HG03103 (cell line): ENCODE measurements around the gene LRBA.

Source experiments
- ATAC-seq: cut with Tn5 transposase; IDR thresholded peaks from one replicate; pipeline ENCODE4 v1.9.1; 2021; ENCODE audit warnings: low read depth; ENCODE audit not compliant: unreplicated experiment

Gene LRBA

GRCh38 chr4:150238591-150238990 is 776.5 kb downstream of the LRBA start:
- no peak for ATAC-seq

GRCh38 chr4:150237110-150237872 is 777.8 kb downstream of the LRBA start:
- no peak for ATAC-seq

- no peak for ATAC-seq
Observed at GRCh38 chr4:150236626-150237025, 778.5 kb downstream of the LRBA start.

GRCh38 chr4:150235808-150236271 is 779.2 kb downstream of the LRBA start:
- ATAC-seq = no peak

GRCh38 chr4:150235317-150235716 is 779.8 kb downstream of the LRBA start:
- ATAC-seq = no peak

- ATAC-seq = no peak
Observed at GRCh38 chr4:150234246-150234645, 780.8 kb downstream of the LRBA start.

- ATAC-seq = no peak
Observed at GRCh38 chr4:150232029-150232428, 783.1 kb downstream of the LRBA start.

GRCh38 chr4:150231107-150231770 is 783.8 kb downstream of the LRBA start:
- ATAC-seq = no peak

GRCh38 chr4:150230561-150230960 is 784.5 kb downstream of the LRBA start:
- no peak for ATAC-seq

GRCh38 chr4:150229520-150229919 is 785.6 kb downstream of the LRBA start:
- ATAC-seq = no peak

GRCh38 chr4:150224896-150225591 is 790.0 kb downstream of the LRBA start:
- ATAC-seq = no peak

GRCh38 chr4:150219841-150220240 is 795.2 kb downstream of the LRBA start:
- ATAC-seq = no peak

GRCh38 chr4:150218447-150218846 is 796.6 kb downstream of the LRBA start:
- no peak for ATAC-seq

- ATAC-seq = no peak
Observed at GRCh38 chr4:150217808-150218207, 797.3 kb downstream of the LRBA start.

GRCh38 chr4:150217192-150217591 is 797.9 kb downstream of the LRBA start:
- ATAC-seq = no peak

GRCh38 chr4:150216726-150217125 is 798.4 kb downstream of the LRBA start:
- no peak for ATAC-seq

- no peak for ATAC-seq
Observed at GRCh38 chr4:150215601-150216000, 799.5 kb downstream of the LRBA start.
